Activated CD8-positive, alpha-beta memory T cell treated with anti-CD3 and anti-CD28 coated beads for 4 hours (primary cell): ENCODE results near the gene GPX4.

Experiments used
- DNase-seq, 2 donors: peaks; one replicate each; pipeline ENCODE4 v3.0.0-alpha.2; 2020; ENCODE audit warnings: low read depth in 2 of 2

The GPX4 gene, protein sequence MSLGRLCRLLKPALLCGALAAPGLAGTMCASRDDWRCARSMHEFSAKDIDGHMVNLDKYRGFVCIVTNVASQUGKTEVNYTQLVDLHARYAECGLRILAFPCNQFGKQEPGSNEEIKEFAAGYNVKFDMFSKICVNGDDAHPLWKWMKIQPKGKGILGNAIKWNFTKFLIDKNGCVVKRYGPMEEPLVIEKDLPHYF

GRCh38 chr19:1103708-1104310, at the start of gene GPX4:
Gene GPX4, plus strand, starts transcription at chr19:1103994. Its CDS starts 50 bp downstream, at chr19:1104044.
- peak; percentile 96 to 97 for DNase-seq

- DNase-seq: no peak
These were observed 49.4 kb upstream of the GPX4 start for GRCh38 chr19:1054102-1055027.

- no peak for DNase-seq
These were observed 48.8 kb upstream of the GPX4 start for GRCh38 chr19:1055028-1055425.

- DNase-seq: no peak
These were observed 47.7 kb upstream of the GPX4 start for GRCh38 chr19:1055886-1056620.

- no peak for DNase-seq
These were observed 46.5 kb upstream of the GPX4 start for GRCh38 chr19:1057176-1057855.

DNA sequence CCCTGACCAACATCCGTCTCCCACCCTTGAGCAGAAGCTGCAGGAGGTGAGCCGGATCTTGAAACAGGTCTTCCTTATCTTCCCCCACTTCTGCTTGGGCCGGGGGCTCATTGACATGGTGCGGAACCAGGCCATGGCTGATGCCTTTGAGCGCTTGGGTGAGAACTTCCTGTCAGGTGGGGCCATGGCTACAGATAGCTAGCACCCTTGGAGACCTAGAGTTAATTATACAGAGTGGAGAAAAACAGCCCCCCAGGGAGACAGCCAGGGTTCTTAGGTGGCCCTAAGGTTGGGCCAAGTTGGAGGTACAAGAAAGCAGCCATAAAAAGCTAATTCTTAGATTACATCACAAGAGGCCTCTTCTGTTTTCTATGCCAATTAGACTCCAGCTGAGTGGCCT, 45.7 kb upstream of the GPX4 start:
- no peak for DNase-seq

- no peak for DNase-seq
These were observed 43.1 kb upstream of the GPX4 start for GRCh38 chr19:1060689-1061088.

GRCh38 chr19:1061987-1062386, 41.8 kb upstream of the GPX4 start:
- DNase-seq: no peak

DNA sequence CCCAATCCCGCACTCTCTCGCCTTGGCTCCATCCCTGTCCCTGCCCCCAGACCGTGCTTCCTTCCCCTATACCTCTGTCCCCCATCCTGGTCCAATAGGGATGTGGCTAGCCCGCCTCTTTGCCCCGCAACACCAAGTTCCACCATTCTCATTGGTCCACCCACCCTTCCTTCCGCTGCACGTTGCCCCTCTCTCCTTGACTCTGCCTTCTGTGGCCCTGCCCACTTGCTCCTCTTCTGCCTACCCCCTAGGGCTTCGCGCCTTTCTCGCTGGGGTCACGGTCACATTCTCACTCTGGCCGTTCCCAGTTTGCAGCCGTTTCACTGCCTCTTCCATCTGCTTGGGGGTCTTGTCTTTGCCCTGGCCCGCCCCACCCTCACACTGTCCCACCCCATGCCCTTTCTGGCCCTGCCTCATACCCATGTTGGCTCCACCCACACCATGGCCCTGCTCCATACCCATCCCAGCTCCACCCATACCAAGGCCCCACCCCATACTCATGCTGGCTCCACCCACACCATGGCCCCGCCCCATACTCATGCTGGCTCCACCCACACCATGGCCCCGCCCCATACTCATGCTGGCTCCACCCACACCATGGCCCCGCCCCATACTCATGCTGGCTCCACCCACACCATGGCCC, 41.3 kb upstream of the GPX4 start:
- DNase-seq: no peak

DNA sequence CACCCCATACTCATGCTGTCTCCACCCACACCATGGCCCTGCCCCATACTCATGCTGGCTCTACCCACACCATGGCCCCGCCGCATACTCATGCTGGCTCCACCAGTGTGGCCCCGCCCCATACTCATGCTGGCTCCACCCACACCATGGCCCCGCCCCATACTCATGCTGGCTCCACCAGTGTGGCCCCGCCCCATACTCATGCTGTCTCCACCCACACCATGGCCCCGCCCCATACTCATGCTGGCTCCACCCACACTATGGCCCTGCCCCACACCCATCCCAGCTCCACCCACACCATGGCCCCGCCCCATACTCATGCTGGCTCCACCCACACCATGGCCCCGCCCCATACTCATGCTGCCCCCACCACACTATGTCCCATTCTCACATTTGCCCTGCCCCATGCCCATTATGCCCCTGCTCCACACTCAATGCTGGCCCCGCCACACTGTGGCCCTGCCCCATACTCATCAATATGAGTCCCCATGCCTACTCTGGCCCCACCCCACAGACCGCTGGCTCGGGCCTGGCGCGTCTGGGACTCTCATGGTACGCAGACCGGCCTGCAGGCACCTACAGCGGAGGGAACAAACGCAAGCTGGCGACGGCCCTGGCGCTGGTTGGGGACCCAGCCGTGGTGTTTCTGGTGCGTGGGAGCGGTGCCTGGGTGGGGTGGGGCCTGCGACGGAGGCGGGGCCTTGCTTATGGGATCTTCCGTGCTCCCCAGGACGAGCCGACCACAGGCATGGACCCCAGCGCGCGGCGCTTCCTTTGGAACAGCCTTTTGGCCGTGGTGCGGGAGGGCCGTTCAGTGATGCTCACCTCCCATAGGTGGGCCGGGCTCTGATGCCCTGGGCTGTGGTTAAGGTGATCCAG, 40.5 kb upstream of the GPX4 start:
- no peak for DNase-seq

DNA sequence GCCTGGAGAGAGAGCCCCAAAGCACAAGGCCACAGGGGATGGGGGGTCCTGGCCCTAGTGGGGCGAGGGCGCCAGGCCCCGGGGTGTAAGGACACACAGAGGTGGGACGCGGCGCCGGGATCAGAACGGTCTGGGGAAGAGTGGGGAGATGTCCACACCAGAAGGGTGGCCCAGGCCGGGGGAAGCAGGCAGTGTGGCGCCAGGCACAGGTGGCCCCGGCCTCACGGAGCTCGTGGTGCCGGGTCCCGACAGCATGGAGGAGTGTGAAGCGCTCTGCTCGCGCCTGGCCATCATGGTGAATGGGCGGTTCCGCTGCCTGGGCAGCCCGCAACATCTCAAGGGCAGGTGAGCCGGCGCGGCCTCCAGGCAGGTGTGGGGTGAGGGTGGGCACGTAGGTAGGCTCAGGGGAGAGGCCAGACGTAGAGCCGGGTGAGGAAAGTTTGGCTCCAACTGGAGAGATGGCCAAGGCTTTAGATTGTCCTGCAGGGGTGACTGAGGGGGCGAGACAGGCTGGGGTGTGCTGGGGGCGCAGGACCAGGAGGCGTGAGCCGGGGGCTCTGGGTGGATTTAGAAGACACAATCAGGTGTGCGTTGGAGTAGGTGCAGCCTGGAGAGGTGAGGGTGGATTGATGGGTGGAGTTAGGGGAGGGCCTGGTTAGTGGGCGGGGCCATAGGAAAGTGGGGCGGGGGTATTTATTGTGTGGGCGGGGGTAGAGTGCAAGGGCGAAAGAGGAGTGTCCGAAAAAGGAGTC, 39.7 kb upstream of the GPX4 start:
- no peak for DNase-seq

DNA sequence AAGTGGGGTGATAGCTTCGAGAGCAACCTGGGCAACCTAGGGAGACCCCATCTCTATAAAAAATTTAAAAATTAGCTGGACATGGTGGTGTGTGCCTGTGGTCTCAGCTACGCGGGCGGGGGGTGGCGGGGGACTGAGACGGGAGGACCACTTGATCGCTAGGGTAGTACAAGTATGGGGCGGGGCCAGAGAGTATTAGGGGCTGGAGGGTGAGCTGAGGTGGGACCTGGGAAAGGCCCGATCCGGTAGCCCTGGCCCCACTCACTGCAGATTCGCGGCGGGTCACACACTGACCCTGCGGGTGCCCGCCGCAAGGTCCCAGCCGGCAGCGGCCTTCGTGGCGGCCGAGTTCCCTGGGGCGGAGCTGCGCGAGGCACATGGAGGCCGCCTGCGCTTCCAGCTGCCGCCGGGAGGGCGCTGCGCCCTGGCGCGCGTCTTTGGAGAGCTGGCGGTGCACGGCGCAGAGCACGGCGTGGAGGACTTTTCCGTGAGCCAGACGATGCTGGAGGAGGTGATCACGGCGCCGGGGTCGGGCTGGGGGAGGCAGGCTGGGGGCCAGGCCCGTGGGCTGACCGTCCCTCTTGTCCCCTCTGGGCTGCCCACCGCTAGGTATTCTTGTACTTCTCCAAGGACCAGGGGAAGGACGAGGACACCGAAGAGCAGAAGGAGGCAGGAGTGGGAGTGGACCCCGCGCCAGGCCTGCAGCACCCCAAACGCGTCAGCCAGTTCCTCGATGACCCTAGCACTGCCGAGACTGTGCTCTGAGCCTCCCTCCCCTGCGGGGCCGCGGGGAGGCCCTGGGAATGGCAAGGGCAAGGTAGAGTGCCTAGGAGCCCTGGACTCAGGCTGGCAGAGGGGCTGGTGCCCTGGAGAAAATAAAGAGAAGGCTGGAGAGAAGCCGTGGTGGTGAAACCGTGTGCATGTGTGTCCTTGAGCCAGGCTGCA, 38.9 kb upstream of the GPX4 start:
- DNase-seq: peak; percentile 45 to 56

- DNase-seq: no peak
These were observed 38.1 kb upstream of the GPX4 start for GRCh38 chr19:1065606-1066109.

DNA sequence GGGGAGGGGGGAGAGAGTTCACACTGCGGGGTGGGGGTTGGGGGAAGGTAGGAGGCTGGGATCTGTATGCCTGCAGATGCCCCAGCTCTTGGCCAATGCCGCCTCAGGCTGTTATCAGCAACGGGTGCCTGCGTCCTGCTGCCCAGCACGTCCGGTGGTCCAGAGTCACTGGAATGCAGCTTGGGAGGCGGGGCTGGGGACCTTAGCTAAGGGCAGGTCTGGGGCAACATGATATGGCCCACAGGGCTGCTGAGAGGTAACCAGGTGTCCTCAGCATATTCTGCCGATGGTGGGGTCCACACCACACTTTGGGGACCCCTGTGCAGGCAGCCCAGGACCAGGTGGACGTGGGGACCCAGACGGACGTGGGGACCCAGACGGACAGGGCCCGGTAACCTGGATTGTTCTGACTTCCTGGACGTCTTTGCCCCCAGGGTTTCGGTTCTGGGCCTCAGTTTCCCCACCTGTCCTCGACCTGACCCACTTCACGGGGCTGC, 37.5 kb upstream of the GPX4 start:
- DNase-seq: no peak

DNA sequence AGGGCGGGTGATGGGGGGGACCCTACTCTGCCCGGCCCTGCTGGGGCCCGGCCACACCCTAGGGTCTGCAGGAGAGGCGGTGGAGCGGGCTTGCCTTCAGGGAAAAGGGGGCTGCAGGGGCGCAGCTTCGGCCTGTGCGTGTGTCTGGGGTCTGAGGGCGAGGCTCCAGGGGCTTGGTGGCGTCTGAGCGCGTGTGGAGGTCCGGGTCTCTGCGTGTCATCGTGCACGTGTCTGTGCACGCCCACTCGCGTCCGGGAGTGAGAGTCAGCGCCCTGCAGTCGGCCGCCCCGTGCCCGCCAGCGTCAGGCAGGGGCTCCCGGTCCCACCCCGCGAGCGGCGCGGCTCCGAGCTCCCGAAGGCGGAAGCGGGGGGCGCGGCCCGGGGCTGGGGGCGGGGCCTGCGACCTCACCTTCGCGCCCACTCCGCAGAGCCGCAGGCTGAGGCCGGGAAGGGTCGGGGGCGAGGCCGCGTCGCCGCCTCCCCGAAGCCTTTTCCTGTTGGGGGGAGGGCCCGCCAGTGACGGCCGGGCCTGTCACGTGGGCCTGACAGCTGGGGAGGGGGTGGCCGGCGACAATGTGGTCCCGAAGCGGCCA, 37.0 kb upstream of the GPX4 start, which contains the start of gene ARHGAP45:
Gene ARHGAP45, plus strand, starts transcription at position 420 of the 593 bp plus-strand sequence. CDS start 239 bp downstream, outside the sequence.
- peak; percentile 68 to 73 for DNase-seq

- DNase-seq: peak in 1 of 2 donors; percentile 48
These were observed 36.3 kb upstream of the GPX4 start for GRCh38 chr19:1067341-1067957.
